ENCODE measurements around the gene CALHM1. TPM values are rescaled to one million over a fixed set of nuclear protein-coding genes. Genes with fewer than 3 reads are reported as not detected.

Gene CALHM1
- total and polyA plus RNA-seq, 2 of the 13 experiments (the other 11 are each of a cell fraction or from before 2014, with no cell fraction given): 0.04 TPM; not detected in 1

DNA sequence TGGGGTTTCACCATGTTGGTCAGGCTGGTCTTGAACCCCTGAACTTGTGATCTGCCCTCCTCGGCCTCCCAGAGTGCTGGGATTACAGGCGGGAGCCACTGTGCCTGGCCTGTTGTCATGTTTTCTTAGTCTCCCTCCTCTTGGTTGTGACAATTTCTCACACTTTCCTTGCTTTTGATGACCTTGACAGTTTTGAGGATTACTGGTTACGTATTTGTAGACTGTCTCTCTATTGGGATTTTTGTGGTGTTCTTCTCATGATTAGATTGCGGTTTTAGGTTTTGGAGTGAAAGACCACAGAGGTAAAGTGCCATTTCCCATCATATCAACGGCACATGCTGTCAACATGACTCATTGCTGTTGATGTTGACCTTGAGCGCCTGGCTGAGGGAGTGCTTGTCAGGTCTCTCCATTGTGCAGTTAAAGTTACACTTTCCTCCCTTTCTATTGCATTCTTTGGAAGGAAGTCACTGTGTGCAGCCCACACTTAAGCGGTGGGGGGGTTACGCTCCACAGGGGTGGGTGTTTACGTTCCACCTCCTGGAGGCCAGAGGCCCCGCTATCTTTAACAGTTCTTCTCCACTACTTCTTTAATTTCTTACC is 45.6 kb upstream of the CALHM1 start (continued):
- TF ChIP-seq SP1 (IDR thresholded peaks at IDR 0.05): no peak
- no peak for TF ChIP-seq SP1 (CRISPR knock-in tag; IDR thresholded peaks at IDR 0.05)
- no peak for TF ChIP-seq CHD2 (IDR thresholded peaks at IDR 0.05; ENCODE audit: low read depth, low read length)
- TF ChIP-seq ZNF12 (CRISPR knock-in tag; IDR thresholded peaks at IDR 0.05): peak; percentile 81
- TF ChIP-seq, protein P1, sequence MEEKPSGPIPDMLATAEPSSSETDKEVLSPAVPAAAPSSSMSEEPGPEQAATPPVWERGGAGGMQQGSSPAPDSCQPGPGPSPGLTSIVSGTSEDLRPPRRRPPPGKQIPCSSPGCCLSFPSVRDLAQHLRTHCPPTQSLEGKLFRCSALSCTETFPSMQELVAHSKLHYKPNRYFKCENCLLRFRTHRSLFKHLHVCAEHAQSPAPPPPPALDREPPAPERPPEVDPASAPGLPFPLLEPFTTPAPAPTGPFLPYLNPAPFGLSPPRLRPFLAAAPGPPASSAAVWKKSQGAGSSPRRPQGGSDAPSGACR (CRISPR knock-in tag; IDR thresholded peaks at IDR 0.05): no peak
- TF ChIP-seq, protein P2, sequence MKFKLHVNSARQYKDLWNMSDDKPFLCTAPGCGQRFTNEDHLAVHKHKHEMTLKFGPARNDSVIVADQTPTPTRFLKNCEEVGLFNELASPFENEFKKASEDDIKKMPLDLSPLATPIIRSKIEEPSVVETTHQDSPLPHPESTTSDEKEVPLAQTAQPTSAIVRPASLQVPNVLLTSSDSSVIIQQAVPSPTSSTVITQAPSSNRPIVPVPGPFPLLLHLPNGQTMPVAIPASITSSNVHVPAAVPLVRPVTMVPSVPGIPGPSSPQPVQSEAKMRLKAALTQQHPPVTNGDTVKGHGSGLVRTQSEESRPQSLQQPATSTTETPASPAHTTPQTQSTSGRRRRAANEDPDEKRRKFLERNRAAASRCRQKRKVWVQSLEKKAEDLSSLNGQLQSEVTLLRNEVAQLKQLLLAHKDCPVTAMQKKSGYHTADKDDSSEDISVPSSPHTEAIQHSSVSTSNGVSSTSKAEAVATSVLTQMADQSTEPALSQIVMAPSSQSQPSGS (CRISPR knock-in tag; IDR thresholded peaks at IDR 0.05): peak; percentile 33; the same call in 1 of the 2 replicates
- TF ChIP-seq, protein P3, sequence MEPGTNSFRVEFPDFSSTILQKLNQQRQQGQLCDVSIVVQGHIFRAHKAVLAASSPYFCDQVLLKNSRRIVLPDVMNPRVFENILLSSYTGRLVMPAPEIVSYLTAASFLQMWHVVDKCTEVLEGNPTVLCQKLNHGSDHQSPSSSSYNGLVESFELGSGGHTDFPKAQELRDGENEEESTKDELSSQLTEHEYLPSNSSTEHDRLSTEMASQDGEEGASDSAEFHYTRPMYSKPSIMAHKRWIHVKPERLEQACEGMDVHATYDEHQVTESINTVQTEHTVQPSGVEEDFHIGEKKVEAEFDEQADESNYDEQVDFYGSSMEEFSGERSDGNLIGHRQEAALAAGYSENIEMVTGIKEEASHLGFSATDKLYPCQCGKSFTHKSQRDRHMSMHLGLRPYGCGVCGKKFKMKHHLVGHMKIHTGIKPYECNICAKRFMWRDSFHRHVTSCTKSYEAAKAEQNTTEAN (CRISPR knock-in tag; conservative IDR thresholded peaks at IDR 0.05): no peak; the same call in 1 of the 2 replicates
- TF ChIP-seq ZNF331 (CRISPR knock-in tag; IDR thresholded peaks at IDR 0.05): peak; percentile 73
- TF ChIP-seq, protein P4, sequence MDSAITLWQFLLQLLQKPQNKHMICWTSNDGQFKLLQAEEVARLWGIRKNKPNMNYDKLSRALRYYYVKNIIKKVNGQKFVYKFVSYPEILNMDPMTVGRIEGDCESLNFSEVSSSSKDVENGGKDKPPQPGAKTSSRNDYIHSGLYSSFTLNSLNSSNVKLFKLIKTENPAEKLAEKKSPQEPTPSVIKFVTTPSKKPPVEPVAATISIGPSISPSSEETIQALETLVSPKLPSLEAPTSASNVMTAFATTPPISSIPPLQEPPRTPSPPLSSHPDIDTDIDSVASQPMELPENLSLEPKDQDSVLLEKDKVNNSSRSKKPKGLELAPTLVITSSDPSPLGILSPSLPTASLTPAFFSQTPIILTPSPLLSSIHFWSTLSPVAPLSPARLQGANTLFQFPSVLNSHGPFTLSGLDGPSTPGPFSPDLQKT (CRISPR knock-in tag; IDR thresholded peaks at IDR 0.05; ENCODE audit: borderline replicate concordance): no peak
- TF ChIP-seq ZNF382 (CRISPR knock-in tag; IDR thresholded peaks at IDR 0.05; ENCODE audit: borderline replicate concordance): no peak
- TF ChIP-seq NCOR1 (IDR thresholded peaks at IDR 0.05; ENCODE audit: borderline replicate concordance, low read length): no peak
- TF ChIP-seq, protein P5, sequence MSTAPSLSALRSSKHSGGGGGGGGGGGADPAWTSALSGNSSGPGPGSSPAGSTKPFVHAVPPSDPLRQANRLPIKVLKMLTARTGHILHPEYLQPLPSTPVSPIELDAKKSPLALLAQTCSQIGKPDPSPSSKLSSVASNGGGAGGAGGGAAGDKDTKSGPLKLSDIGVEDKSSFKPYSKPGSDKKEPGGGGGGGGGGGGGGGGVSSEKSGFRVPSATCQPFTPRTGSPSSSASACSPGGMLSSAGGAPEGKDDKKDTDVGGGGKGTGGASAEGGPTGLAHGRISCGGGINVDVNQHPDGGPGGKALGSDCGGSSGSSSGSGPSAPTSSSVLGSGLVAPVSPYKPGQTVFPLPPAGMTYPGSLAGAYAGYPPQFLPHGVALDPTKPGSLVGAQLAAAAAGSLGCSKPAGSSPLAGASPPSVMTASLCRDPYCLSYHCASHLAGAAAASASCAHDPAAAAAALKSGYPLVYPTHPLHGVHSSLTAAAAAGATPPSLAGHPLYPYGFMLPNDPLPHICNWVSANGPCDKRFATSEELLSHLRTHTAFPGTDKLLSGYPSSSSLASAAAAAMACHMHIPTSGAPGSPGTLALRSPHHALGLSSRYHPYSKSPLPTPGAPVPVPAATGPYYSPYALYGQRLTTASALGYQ (CRISPR knock-in tag; IDR thresholded peaks at IDR 0.05): peak; percentile 53; the same call in 1 of the 2 replicates
- TF ChIP-seq RFX1 (IDR thresholded peaks at IDR 0.05): no peak
- TF ChIP-seq KDM3A (CRISPR knock-in tag; IDR thresholded peaks at IDR 0.05; ENCODE audit: low read depth): no peak
- TF ChIP-seq, protein P6, sequence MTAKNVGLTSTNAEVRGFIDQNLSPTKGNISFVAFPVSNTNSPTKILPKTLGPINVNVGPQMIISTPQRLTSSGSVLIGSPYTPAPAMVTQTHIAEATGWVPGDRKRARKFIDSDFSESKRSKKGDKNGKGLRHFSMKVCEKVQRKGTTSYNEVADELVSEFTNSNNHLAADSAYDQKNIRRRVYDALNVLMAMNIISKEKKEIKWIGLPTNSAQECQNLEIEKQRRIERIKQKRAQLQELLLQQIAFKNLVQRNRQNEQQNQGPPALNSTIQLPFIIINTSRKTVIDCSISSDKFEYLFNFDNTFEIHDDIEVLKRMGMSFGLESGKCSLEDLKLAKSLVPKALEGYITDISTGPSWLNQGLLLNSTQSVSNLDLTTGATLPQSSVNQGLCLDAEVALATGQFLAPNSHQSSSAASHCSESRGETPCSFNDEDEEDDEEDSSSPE (CRISPR knock-in tag; IDR thresholded peaks at IDR 0.05): no peak
- 0 out of 2 replicates have a peak, but pooled peaks have one; percentile 30 for TF ChIP-seq ISL2 (CRISPR knock-in tag; IDR thresholded peaks at IDR 0.05)
- 0 out of 2 replicates have a peak, but pooled peaks have one; percentile 32 for TF ChIP-seq SIX4 (CRISPR knock-in tag; IDR thresholded peaks at IDR 0.05)
- TF ChIP-seq, protein P7, sequence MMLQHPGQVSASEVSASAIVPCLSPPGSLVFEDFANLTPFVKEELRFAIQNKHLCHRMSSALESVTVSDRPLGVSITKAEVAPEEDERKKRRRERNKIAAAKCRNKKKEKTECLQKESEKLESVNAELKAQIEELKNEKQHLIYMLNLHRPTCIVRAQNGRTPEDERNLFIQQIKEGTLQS (CRISPR knock-in tag; IDR thresholded peaks at IDR 0.05): peak; percentile 89
- no peak for TF ChIP-seq CBX2 (IDR thresholded peaks at IDR 0.05; ENCODE audit: low read depth, low read length)
- no peak for TF ChIP-seq CBX2 (CRISPR knock-in tag; IDR thresholded peaks at IDR 0.05; ENCODE audit: low read depth)
- TF ChIP-seq NAIF1 (CRISPR knock-in tag; IDR thresholded peaks at IDR 0.05; ENCODE audit: borderline replicate concordance): no peak
- no peak for TF ChIP-seq MED8 (CRISPR knock-in tag; IDR thresholded peaks at IDR 0.05; ENCODE audit: insufficient replicate concordance)
- TF ChIP-seq JUND (CRISPR knock-in tag; IDR thresholded peaks at IDR 0.05): peak; percentile 92

Data from HepG2 (cell line).